ENCODE measurements around the gene POLQ. TPM values are rescaled to one million over a fixed set of nuclear protein-coding genes. Genes with fewer than 3 reads are reported as not detected.

The POLQ gene
- total and polyA plus RNA-seq, 4 donors = 0.10 to 13.2 (median 0.22) TPM

DNA sequence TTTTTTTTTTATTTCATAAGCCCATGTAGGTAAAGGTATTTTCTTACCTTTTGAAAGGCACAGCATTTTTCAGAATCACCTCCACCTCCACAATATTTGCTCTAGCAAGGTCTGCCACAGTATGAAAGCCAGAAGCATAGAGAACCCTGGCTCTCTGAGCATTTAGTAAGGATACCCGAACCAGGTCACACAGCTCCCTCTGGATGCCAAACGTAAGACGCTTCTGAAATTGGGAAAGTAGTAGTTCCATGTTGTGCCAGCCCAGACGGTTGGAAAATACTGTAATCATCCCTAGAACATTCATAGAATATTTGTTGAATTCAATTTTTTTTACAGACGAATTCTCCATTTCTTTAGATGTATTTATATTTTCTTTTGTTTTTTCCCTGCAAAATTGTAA, 52.4 kb downstream of the POLQ start:
- WGBS = 91% methylated on average over 5 of the region's 5 CpGs
- H3K27me3 ChIP-seq (ENCODE audit: control insufficient read depth in 4 of 4, insufficient read depth in 4 of 4, low read length in 3 of 4) = no peaks in the 10 kb centered on the region
- no peak for DNase-seq (ENCODE audit: low spot score)
- no peak overlapping the region for H3K4me3 ChIP-seq (ENCODE audit: low read depth in 1 of 3, low read length in 3 of 3)
- no peaks in the 10 kb centered on the region for H3K9me3 ChIP-seq (ENCODE audit: control insufficient read depth in 4 of 4, low read length in 3 of 4)
- no peak overlapping the region for H3K9ac ChIP-seq (ENCODE audit: low read depth in 1 of 2, low read length in 2 of 2)
- no peaks in the 10 kb centered on the region for H3K4me1 ChIP-seq (ENCODE audit: control insufficient read depth in 4 of 4, insufficient read depth in 4 of 4, low read length in 3 of 4)
- TF ChIP-seq ATF3 (IDR thresholded peaks at IDR 0.05) = no peak
- no peak for TF ChIP-seq JUND (IDR thresholded peaks at IDR 0.05)
- TF ChIP-seq SP1 (IDR thresholded peaks at IDR 0.05) = no peak
- no peak for TF ChIP-seq RAD21 (IDR thresholded peaks at IDR 0.05)
- no peak for TF ChIP-seq FOXA1 (IDR thresholded peaks at IDR 0.05)
- TF ChIP-seq, protein P1, sequence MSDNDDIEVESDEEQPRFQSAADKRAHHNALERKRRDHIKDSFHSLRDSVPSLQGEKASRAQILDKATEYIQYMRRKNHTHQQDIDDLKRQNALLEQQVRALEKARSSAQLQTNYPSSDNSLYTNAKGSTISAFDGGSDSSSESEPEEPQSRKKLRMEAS (IDR thresholded peaks at IDR 0.05) = no peak
- TF ChIP-seq RXRA (IDR thresholded peaks at IDR 0.05) = no peak
- TF ChIP-seq TAF1 (conservative IDR thresholded peaks at IDR 0.05) = no peak
- TF ChIP-seq, protein P2, sequence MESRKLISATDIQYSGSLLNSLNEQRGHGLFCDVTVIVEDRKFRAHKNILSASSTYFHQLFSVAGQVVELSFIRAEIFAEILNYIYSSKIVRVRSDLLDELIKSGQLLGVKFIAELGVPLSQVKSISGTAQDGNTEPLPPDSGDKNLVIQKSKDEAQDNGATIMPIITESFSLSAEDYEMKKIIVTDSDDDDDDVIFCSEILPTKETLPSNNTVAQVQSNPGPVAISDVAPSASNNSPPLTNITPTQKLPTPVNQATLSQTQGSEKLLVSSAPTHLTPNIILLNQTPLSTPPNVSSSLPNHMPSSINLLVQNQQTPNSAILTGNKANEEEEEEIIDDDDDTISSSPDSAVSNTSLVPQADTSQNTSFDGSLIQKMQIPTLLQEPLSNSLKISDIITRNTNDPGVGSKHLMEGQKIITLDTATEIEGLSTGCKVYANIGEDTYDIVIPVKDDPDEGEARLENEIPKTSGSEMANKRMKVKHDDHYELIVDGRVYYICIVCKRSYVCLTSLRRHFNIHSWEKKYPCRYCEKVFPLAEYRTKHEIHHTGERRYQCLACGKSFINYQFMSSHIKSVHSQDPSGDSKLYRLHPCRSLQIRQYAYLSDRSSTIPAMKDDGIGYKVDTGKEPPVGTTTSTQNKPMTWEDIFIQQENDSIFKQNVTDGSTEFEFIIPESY (IDR thresholded peaks at IDR 0.05) = no peak
- no peak for TF ChIP-seq NR2F2 (IDR thresholded peaks at IDR 0.05)
- TF ChIP-seq YY1 (IDR thresholded peaks at IDR 0.05) = no peak
- H3K27ac ChIP-seq (ENCODE audit: low read depth in 1 of 2, low read length in 2 of 2) = no peak overlapping the region
- peaks cover 0 to 1% (median 0%) of the 10 kb centered on the region in 4 donors for H3K36me3 ChIP-seq (ENCODE audit: control insufficient read depth in 4 of 4, insufficient read depth in 3 of 4, low read depth in 1 of 4, low read length in 3 of 4)

DNA sequence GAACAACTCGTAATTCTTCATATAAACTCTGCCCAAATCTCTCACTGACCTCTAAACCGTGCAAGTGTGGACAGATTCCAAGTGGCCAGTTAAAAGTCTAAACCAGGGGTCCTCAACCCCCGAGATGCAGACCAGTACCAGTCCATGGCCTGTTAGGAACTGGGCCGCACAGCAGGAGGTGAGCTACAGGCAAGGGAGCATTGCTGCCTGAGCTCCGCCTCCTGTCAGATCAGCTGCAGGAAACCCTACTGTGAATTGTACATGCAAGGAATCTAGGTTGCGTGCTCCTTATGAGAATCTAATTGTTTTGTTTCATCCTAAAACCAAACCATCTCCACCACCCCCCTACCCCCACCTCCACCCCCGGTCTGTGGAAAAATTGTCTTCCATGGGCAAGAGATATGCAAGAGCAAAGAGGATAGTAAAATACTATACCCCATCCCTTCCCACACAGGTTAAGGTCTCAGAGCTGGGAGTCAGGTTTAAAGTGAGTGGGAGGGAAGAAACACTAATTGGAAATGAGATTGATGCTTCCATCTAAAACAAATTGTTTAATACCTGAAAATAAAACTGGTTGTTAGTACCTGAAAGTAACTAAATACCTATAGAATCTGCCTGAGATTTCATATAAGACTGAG, 54.0 kb downstream of the POLQ start:
- Histone ChIP-seq H3K4me1 (ENCODE audit: control insufficient read depth in 4 of 4, insufficient read depth in 4 of 4, low read length in 3 of 4) (no peaks in the 10 kb centered on the region), H3K36me3 (ENCODE audit: control insufficient read depth in 4 of 4, insufficient read depth in 3 of 4, low read depth in 1 of 4, low read length in 3 of 4) (peaks cover 0 to 1% (median 0%) of the 10 kb centered on the region in 4 donors), H3K9ac (ENCODE audit: low read depth in 1 of 2, low read length in 2 of 2) (no peak overlapping the region), H3K27ac (ENCODE audit: low read depth in 1 of 2, low read length in 2 of 2) (no peak overlapping the region), H3K27me3 (ENCODE audit: control insufficient read depth in 4 of 4, insufficient read depth in 4 of 4, low read length in 3 of 4) (no peaks in the 10 kb centered on the region), H3K9me3 (ENCODE audit: control insufficient read depth in 4 of 4, low read length in 3 of 4) (no peaks in the 10 kb centered on the region), H3K4me3 (ENCODE audit: low read depth in 1 of 3, low read length in 3 of 3) (no peak overlapping the region)
- WGBS = 96% methylated on average over 7 of the region's 7 CpGs
- TF ChIP-seq, protein P3, sequence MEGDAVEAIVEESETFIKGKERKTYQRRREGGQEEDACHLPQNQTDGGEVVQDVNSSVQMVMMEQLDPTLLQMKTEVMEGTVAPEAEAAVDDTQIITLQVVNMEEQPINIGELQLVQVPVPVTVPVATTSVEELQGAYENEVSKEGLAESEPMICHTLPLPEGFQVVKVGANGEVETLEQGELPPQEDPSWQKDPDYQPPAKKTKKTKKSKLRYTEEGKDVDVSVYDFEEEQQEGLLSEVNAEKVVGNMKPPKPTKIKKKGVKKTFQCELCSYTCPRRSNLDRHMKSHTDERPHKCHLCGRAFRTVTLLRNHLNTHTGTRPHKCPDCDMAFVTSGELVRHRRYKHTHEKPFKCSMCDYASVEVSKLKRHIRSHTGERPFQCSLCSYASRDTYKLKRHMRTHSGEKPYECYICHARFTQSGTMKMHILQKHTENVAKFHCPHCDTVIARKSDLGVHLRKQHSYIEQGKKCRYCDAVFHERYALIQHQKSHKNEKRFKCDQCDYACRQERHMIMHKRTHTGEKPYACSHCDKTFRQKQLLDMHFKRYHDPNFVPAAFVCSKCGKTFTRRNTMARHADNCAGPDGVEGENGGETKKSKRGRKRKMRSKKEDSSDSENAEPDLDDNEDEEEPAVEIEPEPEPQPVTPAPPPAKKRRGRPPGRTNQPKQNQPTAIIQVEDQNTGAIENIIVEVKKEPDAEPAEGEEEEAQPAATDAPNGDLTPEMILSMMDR (IDR thresholded peaks at IDR 0.05; ENCODE audit: low read depth, low read length, missing input control) = no peak
- no peak for TF ChIP-seq HNF4G (IDR thresholded peaks at IDR 0.05)
- TF ChIP-seq FOXA1 (IDR thresholded peaks at IDR 0.05) = no peak
- no peak for TF ChIP-seq NR2F2 (IDR thresholded peaks at IDR 0.05)
- no peak for TF ChIP-seq FOXA2 (IDR thresholded peaks at IDR 0.05)
- DNase-seq (ENCODE audit: low spot score) = no peak

GRCh38 chr3:121490161-121490560, 55.6 kb downstream of the POLQ start:
- Histone ChIP-seq H3K27me3 (ENCODE audit: control insufficient read depth in 4 of 4, insufficient read depth in 4 of 4, low read length in 3 of 4) (no peaks in the 10 kb centered on the region), H3K9me3 (ENCODE audit: control insufficient read depth in 4 of 4, low read length in 3 of 4) (no peaks in the 10 kb centered on the region), H3K27ac (ENCODE audit: low read depth in 1 of 2, low read length in 2 of 2) (no peak overlapping the region), H3K36me3 (ENCODE audit: control insufficient read depth in 4 of 4, insufficient read depth in 3 of 4, low read depth in 1 of 4, low read length in 3 of 4) (no peaks in the 10 kb centered on the region), H3K4me1 (ENCODE audit: control insufficient read depth in 4 of 4, insufficient read depth in 4 of 4, low read length in 3 of 4) (no peaks in the 10 kb centered on the region), H3K4me3 (ENCODE audit: low read depth in 1 of 3, low read length in 3 of 3) (no peak overlapping the region), H3K9ac (ENCODE audit: low read depth in 1 of 2, low read length in 2 of 2) (no peak overlapping the region)
- no peak for DNase-seq (ENCODE audit: low spot score)
- WGBS = 89% methylated on average over 6 of the region's 6 CpGs
- TF ChIP-seq RAD21 (IDR thresholded peaks at IDR 0.05) = no peak
- TF ChIP-seq FOXA1 (IDR thresholded peaks at IDR 0.05) = no peak
- TF ChIP-seq, protein P1 (IDR thresholded peaks at IDR 0.05) = no peak
- TF ChIP-seq SP1 (IDR thresholded peaks at IDR 0.05) = no peak
- TF ChIP-seq TAF1 (conservative IDR thresholded peaks at IDR 0.05) = no peak
- TF ChIP-seq RXRA (IDR thresholded peaks at IDR 0.05) = no peak
- TF ChIP-seq ATF3 (IDR thresholded peaks at IDR 0.05) = no peak
- no peak for TF ChIP-seq NR2F2 (IDR thresholded peaks at IDR 0.05)
- no peak for TF ChIP-seq HNF4G (IDR thresholded peaks at IDR 0.05)
- no peak for TF ChIP-seq JUND (IDR thresholded peaks at IDR 0.05)
- TF ChIP-seq HNF4A (conservative IDR thresholded peaks at IDR 0.05) = no peak
- TF ChIP-seq FOXA2 (IDR thresholded peaks at IDR 0.05) = no peak
- TF ChIP-seq, protein P4, sequence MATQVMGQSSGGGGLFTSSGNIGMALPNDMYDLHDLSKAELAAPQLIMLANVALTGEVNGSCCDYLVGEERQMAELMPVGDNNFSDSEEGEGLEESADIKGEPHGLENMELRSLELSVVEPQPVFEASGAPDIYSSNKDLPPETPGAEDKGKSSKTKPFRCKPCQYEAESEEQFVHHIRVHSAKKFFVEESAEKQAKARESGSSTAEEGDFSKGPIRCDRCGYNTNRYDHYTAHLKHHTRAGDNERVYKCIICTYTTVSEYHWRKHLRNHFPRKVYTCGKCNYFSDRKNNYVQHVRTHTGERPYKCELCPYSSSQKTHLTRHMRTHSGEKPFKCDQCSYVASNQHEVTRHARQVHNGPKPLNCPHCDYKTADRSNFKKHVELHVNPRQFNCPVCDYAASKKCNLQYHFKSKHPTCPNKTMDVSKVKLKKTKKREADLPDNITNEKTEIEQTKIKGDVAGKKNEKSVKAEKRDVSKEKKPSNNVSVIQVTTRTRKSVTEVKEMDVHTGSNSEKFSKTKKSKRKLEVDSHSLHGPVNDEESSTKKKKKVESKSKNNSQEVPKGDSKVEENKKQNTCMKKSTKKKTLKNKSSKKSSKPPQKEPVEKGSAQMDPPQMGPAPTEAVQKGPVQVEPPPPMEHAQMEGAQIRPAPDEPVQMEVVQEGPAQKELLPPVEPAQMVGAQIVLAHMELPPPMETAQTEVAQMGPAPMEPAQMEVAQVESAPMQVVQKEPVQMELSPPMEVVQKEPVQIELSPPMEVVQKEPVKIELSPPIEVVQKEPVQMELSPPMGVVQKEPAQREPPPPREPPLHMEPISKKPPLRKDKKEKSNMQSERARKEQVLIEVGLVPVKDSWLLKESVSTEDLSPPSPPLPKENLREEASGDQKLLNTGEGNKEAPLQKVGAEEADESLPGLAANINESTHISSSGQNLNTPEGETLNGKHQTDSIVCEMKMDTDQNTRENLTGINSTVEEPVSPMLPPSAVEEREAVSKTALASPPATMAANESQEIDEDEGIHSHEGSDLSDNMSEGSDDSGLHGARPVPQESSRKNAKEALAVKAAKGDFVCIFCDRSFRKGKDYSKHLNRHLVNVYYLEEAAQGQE (IDR thresholded peaks at IDR 0.05) = no peak
- no peak for TF ChIP-seq GABPA (IDR thresholded peaks at IDR 0.05 in 1 of 2, conservative IDR thresholded peaks at IDR 0.05 in 1 of 2)
